Measurements from ENCODE around the gene ELMO2.
"Not testable (repeated sequence)": the region's sequence is repeated elsewhere in the genome, so short reads cannot be mapped to it uniquely, and the experiment has no call there.

ELMO2 gene

GRCh38 chr20:46393967-46394366, 12.4 kb downstream of the ELMO2 start:
- ATAC-seq = no peak
- no peak for TF ChIP-seq PATZ1 (CRISPR knock-in tag; IDR thresholded peaks at IDR 0.05; ENCODE audit: borderline replicate concordance)
- TF ChIP-seq TSHZ2 (CRISPR knock-in tag; IDR thresholded peaks at IDR 0.05) = no peak
- TF ChIP-seq ISL1 (CRISPR knock-in tag; IDR thresholded peaks at IDR 0.05) = no peak
- no peak for TF ChIP-seq CSRNP3 (CRISPR knock-in tag; IDR thresholded peaks at IDR 0.05)
- TF ChIP-seq ARNTL (CRISPR knock-in tag; IDR thresholded peaks at IDR 0.05; ENCODE audit: borderline replicate concordance, low read depth) = no peak
- no peak for TF ChIP-seq ZFP3 (CRISPR knock-in tag; IDR thresholded peaks at IDR 0.05)

- no peak for TF ChIP-seq TSHZ2 (CRISPR knock-in tag; IDR thresholded peaks at IDR 0.05)
- TF ChIP-seq ZNF70 (CRISPR knock-in tag; IDR thresholded peaks at IDR 0.05) = no peak
- no peak for TF ChIP-seq RARB (CRISPR knock-in tag; IDR thresholded peaks at IDR 0.05)
- TF ChIP-seq POU6F1 (CRISPR knock-in tag; IDR thresholded peaks at IDR 0.05; ENCODE audit: borderline replicate concordance, low read depth) = no peak
- TF ChIP-seq ISL1 (CRISPR knock-in tag; IDR thresholded peaks at IDR 0.05) = no peak
- no peak for ATAC-seq
These were observed 17.5 kb downstream of the ELMO2 start for GRCh38 chr20:46388937-46389336.

- ATAC-seq = no peak
- TF ChIP-seq ARNTL (CRISPR knock-in tag; IDR thresholded peaks at IDR 0.05; ENCODE audit: borderline replicate concordance, low read depth) (no peak), ZNF8 (CRISPR knock-in tag; IDR thresholded peaks at IDR 0.05) (no peak), GLIS3 (CRISPR knock-in tag; IDR thresholded peaks at IDR 0.05) (no peak), TSHZ2 (CRISPR knock-in tag; IDR thresholded peaks at IDR 0.05) (no peak), RARB (CRISPR knock-in tag; IDR thresholded peaks at IDR 0.05) (no peak), TCF4 (CRISPR knock-in tag; IDR thresholded peaks at IDR 0.05; ENCODE audit: borderline replicate concordance) (no peak), ZNF70 (CRISPR knock-in tag; IDR thresholded peaks at IDR 0.05) (no peak), BACH2 (CRISPR knock-in tag; IDR thresholded peaks at IDR 0.05; ENCODE audit: borderline replicate concordance) (no peak), POU6F1 (CRISPR knock-in tag; IDR thresholded peaks at IDR 0.05; ENCODE audit: borderline replicate concordance, low read depth) (no peak), ZFP3 (CRISPR knock-in tag; IDR thresholded peaks at IDR 0.05) (no peak), OSR1 (CRISPR knock-in tag; IDR thresholded peaks at IDR 0.05) (no peak)
These were observed 18.1 kb downstream of the ELMO2 start for GRCh38 chr20:46388201-46388836.

- ATAC-seq = not testable (repeated sequence)
These were observed 19.4 kb downstream of the ELMO2 start for GRCh38 chr20:46387054-46387453.

Measured in SK-N-SH treated with all-trans-retinoic acid at 6 μM for 48 hours (cell line).